ENCODE data around the gene PHAF1.

PHAF1 gene

GRCh38 chr16:67109407-67110135, at the start of gene PHAF1:
Gene PHAF1 (plus strand): TSS chr16:67109941. CDS start chr16:67110176, 235 bp downstream.
- DNase-seq: peak; percentile 65

DNA sequence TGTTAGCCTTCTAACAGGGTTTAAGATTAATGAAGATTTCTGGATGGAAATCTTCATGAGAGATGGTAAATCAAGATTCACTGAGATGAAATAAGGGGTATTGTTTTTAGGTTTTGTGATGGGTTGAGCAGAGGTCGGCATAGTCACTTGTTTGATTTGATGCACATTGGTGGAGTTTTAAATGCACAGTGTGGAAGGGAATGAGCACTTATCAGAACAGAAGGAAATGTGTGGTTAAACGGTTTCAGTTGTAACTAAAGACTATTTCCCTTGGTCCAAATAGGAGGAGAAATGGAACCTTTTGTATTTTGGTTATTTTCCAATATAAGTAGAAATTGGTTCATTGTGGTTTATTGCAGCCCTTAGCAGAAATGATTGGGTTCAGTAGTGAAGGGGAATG, 46.7 kb upstream of the PHAF1 start:
- peak; percentile 44 for DNase-seq

- no peak for DNase-seq
These were observed 41.5 kb upstream of the PHAF1 start for GRCh38 chr16:67068212-67068753.

- DNase-seq: no peak
These were observed 38.2 kb upstream of the PHAF1 start for GRCh38 chr16:67071476-67072048.

GRCh38 chr16:67075331-67075730, 34.4 kb upstream of the PHAF1 start:
- no peak for DNase-seq

- no peak for DNase-seq
These were observed 31.9 kb upstream of the PHAF1 start for GRCh38 chr16:67077871-67078270.

DNA sequence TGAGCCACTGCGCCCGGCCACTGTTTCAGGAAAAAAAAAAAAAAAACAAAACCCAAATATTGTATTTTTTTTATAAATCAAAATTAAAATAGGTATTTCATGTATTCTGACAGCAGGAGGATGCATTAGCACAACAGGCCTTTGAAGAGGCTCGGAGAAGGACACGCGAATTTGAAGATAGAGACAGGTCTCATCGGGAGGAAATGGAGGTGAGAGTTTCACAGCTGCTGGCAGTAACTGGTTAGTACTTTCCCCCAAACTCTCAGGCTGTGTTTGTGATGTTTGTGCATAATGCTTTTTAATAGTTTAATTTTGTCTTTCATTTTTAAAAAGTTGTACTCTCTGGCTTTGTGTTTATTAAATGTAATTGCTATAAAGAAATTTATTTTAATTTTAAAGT, 27.6 kb upstream of the PHAF1 start:
- no peak for DNase-seq

DNA sequence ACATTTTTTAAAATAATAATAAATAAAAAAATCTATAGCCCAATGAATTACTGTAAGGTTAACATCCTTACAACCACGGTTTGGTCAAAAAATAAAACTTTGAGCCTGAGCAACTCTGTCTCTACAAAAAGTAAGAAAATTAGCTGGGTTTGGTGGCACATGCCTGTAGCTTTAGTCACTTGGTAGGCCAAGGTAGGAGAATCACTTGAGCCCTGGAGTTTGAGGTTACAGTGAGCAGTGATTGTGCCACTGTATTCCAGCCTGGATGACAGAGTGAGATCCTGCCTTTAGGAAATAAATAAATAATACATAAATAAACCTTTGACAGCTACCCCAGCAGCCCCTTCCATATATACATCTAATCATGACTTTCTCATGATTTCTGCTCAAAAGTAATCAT, 26.9 kb upstream of the PHAF1 start:
- no peak for DNase-seq

- peak; percentile 29 for DNase-seq
These were observed 25.3 kb upstream of the PHAF1 start for GRCh38 chr16:67084345-67085028.

GRCh38 chr16:67086822-67087221, 22.9 kb upstream of the PHAF1 start:
- DNase-seq: no peak

DNA sequence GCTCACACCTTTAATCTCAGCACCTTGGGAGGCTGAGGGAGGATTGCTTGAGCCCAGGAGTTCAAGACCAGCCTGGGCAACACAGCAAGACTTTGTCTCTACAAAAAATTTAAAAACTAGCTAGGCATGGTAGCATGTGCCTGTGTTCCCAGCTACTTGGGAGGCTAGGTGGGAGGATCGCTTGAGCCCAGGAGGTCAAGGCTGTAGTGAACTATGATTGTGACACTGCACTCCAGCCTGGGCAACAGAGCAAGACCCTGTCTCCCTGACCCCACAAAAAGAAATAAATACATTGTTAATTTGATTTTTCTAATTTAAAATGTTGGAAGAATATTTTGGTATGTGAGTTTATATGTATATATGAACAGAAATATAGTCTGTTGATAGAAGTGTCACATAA, 22.4 kb upstream of the PHAF1 start:
- DNase-seq: no peak

GRCh38 chr16:67087803-67088202, 21.9 kb upstream of the PHAF1 start:
- DNase-seq: no peak

- DNase-seq: no peak
These were observed 21.2 kb upstream of the PHAF1 start for GRCh38 chr16:67088551-67088950.

- no peak for DNase-seq
These were observed 20.6 kb upstream of the PHAF1 start for GRCh38 chr16:67089101-67089500.

- DNase-seq: no peak
These were observed 17.7 kb upstream of the PHAF1 start for GRCh38 chr16:67091906-67092566.

DNA sequence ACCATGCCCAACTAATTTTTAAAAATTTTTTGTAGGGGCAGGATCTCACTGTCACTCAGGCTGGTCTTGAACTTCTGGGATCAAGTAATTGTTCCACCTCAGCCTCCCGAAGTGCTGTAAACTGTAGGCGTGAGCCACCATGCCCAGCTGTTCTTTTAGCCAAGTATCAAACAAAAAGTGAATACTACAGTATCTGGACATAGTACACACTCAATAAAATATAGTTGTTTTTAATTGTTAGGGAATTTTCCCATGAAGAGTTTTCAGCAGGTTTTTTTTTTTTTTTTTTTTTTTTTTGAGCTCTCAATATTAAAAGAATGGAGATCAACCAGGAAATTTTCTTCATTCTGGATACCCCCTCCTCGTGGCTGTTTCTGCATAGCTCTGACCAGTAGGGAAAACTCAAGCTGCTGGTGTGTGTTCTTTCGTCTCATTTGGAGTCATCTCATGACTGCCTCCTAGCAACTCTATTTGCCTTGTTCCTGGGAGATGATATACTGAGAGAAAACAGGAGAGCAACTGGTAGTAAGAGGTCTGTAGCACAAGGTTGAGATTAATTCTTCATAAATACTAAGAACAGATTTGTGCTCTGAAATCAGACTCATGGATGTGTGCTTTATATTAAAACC, 16.5 kb upstream of the PHAF1 start:
- no peak for DNase-seq

- DNase-seq: no peak
These were observed 11.1 kb upstream of the PHAF1 start for GRCh38 chr16:67098599-67098998.

DNA sequence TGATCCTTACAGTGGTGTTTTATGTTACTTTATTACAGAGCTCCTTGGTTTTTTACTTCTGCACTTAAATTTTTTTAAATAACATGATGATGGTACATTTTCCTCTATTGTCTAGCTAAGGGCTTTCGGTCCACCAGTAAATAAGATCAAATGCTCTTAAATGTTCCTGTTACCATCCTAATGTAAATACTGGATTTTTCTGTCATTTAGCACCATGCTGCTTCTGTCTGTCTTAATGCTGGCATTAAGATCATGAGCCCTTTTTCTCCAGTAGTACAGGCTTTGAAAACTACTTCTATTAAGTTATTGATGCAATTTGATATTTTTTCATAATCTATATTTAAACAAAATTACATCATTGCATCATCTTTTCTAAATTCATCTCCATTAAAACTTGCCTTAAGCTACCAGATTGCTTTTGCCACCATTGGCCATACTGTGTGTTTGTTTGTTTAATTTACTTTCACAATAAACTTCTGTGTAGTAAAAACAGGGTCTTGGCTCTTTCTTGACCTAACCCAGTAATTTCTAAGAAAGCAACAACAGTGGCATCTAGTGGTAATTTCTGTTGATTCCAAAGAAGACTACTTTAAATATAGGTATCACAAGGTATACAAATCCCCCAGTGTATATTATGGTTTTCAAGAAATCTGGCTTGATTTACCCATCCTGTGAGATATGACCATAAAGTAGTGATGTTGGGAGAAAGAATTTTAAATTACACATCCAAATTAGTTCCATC, 9.0 kb upstream of the PHAF1 start:
- DNase-seq: no peak

DNA sequence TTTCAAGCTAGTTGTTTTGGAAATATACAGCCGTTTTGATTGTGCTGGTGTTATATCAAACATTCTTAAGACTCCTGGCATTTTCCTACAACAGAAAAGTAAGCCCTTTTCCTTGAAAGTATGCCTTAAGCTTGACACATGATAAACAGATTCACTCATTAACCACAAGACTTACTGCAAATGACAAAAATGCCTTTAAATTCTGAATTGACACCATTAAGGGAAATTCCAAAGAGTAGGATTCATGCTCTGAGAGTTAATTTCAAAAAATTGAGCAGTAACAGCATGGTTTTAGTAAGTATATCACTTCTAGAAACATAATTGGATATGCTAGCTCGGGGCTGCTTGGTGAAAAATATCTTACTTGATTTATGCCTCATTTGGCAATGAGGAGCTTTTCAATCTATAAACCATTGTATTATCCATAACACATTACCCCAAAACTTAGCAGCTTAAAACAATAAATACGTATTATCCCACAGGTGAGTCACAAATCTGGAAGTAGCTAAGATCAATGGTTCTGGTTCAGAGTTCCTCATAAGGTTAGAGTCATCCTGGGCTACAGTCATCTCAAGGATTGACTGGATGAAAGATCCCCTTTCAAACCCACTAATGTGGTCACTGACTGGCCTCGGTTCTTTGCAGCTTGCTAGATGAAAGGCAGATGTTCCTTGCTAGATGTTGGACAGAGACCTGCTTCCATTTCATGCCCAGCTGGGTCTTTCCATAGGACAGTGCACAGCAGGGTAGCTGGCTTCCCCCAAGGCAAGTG, 8.2 kb upstream of the PHAF1 start:
- no peak for DNase-seq

- DNase-seq: no peak
These were observed 5.7 kb upstream of the PHAF1 start for GRCh38 chr16:67104061-67104460.

- DNase-seq: no peak
These were observed 4.9 kb upstream of the PHAF1 start for GRCh38 chr16:67104845-67105244.

Measured in GF-D8 (cell line).